Stomach smooth muscle (tissue), 2 donors: ENCODE data around the gene TLCD1.

ENCODE experiments used
- H3K27ac ChIP-seq: one replicate; pipeline ENCODE4 v1.7.0; 2013; ENCODE audit warnings: mild to moderate bottlenecking, low read length, inconsistent platforms
- H3K27me3 ChIP-seq, 2 donors: one replicate each; pipeline ENCODE4 v1.7.0; 2013; ENCODE audit warnings: low read length in 2 of 2; ENCODE audit not compliant: insufficient read depth in 2 of 2, control insufficient read depth in 1 of 2
- H3K36me3 ChIP-seq, 2 donors: one replicate each; pipeline ENCODE4 v1.7.0; 2013; ENCODE audit warnings: low read length in 2 of 2; ENCODE audit not compliant: control insufficient read depth in 2 of 2, insufficient read depth in 2 of 2
- H3K4me1 ChIP-seq: one replicate; pipeline ENCODE4 v1.7.0; 2013; ENCODE audit warnings: low read length; ENCODE audit not compliant: control insufficient read depth, insufficient read depth
- H3K4me3 ChIP-seq, 2 donors: one replicate each; pipeline ENCODE4 v1.7.0; 2013; ENCODE audit warnings: low read length in 2 of 2
- H3K9ac ChIP-seq, 2 donors: one replicate each; pipeline ENCODE4 v1.7.0; 2013; ENCODE audit warnings: low read length in 2 of 2, mild to moderate bottlenecking in 1 of 2
- H3K9me3 ChIP-seq, 2 donors: one replicate each; pipeline ENCODE4 v1.7.0; 2013; ENCODE audit warnings: low read length in 2 of 2; ENCODE audit not compliant: control insufficient read depth in 2 of 2
- donor health status: healthy.
- donor health status: Pancreatic carcinoma.

Gene TLCD1

DNA sequence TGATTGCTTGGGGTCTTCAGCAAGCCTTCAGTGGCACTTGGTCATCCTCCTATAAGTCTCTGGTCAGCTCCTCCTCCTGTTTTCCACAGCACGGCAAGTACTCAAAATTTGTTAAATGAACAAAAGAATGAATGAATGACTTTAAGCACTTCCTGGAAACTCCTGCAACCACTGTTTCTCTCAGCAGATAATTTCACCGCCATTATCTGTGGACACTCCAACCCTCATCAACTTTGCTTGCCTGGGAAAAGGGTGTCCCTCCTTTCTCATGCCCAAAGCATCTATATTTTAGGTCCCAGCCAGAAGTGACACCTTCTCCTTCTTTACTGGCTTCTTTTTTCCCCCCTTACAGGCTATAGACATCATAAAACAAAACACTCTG is 18.7 kb downstream of the TLCD1 start:
- H3K4me3 ChIP-seq: no peak overlapping the region
- H3K36me3 ChIP-seq: peaks cover 7 to 14% of the 10 kb centered on the region in 2 donors
- H3K9ac ChIP-seq: no peak overlapping the region
- H3K27me3 ChIP-seq: no peaks in the 10 kb centered on the region
- no peak overlapping the region for H3K27ac ChIP-seq
- H3K9me3 ChIP-seq: no peaks in the 10 kb centered on the region
- H3K4me1 ChIP-seq: peaks cover 16% of the 10 kb centered on the region

DNA sequence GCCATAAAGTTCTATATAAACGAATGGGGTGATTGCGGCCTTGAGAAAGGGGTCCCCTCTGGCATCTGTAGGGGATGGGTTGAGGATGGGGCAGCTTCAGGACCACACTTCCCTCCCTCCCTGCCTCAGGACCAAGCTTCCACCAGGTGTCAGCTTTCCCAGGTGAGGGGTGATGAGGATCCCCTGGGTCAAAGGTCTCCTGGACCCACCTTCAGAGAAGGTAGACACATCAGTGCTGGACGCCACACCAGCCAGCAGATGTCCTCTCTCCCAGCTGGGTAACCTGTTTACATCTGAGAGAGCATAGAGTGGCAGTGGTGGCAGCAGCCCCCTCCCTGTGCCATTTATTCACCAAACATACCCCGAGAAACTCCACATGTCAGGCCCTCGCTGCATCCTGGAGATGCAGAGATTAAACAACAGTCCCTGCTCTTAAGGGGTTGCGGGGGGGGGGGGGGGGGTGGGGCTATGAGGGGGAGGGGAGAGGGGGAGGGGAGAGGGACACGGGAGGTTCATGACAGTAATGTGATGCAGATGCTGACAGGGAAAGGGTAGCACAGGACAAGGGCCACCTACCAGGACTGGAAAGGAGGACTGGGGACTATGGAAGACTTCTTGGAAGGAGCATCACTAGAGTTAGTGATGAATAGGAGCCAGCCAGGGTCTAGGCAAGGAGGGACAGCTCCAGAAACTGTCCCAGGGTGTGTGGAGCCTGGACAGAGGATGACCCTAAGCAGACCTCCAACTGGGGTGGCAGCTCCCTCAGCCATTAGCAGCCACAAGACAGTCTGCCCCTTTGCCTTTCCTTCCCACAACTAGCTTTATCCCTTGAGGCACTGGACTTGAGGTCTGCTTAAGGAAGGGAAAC is 19.3 kb downstream of the TLCD1 start:
- Histone ChIP-seq H3K36me3 (peaks cover 11 to 21% of the 10 kb centered on the region in 2 donors), H3K27ac (no peak overlapping the region), H3K4me1 (peaks cover 12% of the 10 kb centered on the region)

DNA sequence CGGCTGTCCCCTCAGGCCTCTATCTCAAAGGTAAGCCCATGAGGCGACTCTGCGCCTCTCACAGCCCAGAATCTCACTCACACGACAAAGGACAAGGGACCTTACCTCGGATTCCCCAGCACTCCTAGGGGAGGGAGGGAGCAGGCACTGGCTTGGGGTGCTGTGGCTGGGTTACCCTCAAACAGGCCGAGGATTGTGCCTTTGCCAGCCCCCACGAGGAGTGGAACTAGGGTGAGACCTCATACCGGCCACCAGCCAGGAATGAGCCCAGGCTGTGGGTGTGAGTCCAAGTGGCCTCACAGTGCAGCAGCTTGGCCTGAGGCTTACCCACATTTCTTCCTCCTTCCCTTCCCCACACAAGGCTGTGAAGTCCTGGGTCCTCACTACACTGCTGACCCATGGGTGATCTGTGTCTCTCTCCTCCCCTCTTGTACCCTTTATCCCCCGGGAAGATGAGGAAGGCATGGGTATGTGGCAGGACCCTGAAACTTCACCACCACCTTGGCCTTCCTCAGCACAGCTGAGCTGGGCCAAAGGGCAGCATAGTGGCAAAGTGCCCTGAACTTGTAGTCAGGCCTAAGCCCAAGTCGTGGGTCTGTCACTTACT is 20.2 kb downstream of the TLCD1 start:
- Histone ChIP-seq H3K27ac (no peak overlapping the region), H3K9me3 (no peaks in the 10 kb centered on the region), H3K36me3 (peaks cover 20 to 29% of the 10 kb centered on the region in 2 donors), H3K4me1 (peaks cover 6% of the 10 kb centered on the region), H3K9ac (no peak overlapping the region), H3K4me3 (no peak overlapping the region), H3K27me3 (no peaks in the 10 kb centered on the region)

More for the DNA sequence above, 19.3 kb downstream of the TLCD1 start:
- no peaks in the 10 kb centered on the region for H3K9me3 ChIP-seq
- H3K9ac ChIP-seq: no peak overlapping the region
- H3K4me3 ChIP-seq: no peak overlapping the region
- H3K27me3 ChIP-seq: no peaks in the 10 kb centered on the region

DNA sequence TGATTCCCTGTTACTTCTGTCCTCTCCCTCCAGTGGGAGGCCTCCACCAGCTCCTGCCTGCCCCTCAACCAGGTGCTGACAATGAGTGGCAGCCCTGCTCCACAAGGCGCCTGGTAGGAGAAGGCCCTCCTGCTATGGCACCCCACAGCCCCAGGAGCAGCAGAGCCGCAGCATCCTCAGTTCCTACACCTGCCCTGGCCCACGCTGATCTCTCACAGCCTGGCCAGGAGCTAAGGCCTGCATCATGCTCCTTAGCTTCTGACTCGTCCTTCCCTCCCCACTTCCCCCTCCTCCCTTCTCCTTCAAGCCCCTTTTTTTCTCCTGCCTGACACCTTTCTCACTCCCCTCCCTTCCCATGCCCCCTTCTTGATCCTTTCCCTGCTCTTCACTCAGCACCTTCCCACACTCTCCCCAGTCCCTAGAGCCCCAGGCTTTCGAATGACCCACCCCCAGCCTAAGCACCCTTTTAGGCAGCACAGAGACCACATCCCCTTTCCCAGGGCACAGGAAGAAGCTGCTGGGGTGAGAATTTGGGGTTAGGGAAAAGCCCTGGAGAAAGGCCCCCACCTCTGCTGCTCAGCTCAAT is 20.9 kb downstream of the TLCD1 start:
- Histone ChIP-seq H3K36me3 (peaks cover 27 to 36% of the 10 kb centered on the region in 2 donors), H3K4me3 (no peak overlapping the region), H3K27me3 (no peaks in the 10 kb centered on the region), H3K27ac (no peak overlapping the region), H3K4me1 (peaks cover 2% of the 10 kb centered on the region), H3K9me3 (no peaks in the 10 kb centered on the region), H3K9ac (no peak overlapping the region)

DNA sequence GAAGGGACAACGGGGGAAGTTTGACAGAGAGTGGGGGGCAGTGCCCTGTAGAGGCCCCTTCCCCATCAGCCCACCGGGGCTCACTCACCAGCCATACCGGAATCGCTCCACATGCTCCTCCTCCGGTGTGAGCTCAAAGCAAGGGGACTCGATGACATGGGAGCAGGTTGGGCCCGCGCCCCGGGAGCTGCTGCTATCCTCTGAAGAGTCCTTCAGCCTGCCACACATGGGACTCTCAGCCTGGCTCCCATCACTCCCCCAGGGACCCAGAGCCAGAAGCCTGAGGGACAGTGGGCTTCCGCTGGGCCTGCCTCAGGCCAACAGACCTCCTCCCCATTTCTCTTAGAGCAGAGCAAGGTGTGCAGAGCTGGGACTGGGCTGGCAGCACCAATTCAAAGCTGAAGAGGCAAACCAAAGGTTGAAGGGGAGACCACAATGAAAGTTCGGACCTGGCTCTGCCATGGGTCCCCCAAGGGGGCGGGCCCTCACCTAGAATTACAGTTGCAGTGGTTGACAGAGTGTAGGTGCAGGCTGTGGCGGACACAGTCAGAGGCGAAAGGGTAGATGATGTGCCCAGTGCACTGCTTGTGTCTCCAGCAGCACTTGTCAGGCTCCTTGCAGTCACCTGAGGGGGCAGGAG is 21.7 kb downstream of the TLCD1 start:
- no peak overlapping the region for H3K27ac ChIP-seq
- no peaks in the 10 kb centered on the region for H3K27me3 ChIP-seq
- H3K36me3 ChIP-seq: peaks cover 35 to 44% of the 10 kb centered on the region in 2 donors
- H3K4me1 ChIP-seq: no peaks in the 10 kb centered on the region
- H3K4me3 ChIP-seq: no peak overlapping the region
- H3K9ac ChIP-seq: no peak overlapping the region
- no peaks in the 10 kb centered on the region for H3K9me3 ChIP-seq

DNA sequence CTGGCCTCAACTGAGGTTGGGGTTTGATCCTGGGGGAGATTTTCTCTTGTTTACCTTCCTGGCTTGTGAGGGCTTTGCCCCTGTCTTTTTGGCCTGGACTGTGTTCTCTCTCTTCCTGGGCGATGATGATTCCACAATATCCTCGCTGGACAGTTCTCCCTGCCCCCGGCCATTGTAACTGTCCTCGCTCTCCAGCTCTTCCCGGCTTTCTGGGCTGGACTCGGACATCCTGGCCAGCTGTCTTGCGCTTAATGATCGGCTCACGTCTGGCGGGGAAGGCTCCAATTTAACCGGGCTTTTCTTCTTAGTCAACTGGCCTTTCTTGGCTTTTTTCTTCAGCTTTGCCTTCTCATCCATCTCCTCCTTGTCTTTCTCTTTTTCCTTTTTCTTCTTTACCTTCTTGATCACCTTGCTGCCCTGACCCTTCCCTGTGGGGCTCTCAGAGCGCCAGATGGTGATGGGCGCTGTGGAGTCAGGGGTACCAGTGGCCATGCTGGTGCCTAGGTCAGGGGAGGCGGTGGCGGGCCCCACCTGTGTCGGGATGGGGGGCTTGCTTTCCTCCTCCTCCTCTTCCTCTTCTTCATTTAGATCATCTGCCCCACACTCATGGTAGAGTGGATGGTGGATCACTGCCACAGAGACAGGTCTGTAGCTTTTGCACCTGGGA is 22.3 kb downstream of the TLCD1 start:
- H3K27ac ChIP-seq: no peak overlapping the region
- no peak overlapping the region for H3K9ac ChIP-seq
- H3K36me3 ChIP-seq: peaks cover 42 to 51% of the 10 kb centered on the region in 2 donors

DNA sequence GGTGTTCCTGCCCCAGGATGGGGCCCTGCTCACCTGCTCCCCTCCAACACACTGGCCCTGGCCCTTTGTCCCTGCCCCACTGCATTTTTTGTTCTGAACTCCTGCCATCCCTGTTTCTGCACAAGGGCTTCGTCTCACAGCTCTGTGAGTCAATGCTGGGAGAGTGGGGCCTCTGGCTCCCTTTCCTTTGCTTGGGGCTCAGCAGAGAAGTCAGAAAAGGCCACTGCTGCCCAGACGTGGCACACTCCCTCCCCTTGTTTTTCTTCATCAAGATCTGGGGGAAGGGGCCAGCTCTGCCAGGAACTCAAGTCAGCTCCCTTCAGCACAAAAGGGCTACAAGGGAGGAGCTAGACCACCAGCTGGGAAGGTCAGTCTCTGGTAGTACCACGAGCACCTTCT is 23.3 kb downstream of the TLCD1 start:
- Histone ChIP-seq H3K27me3 (no peaks in the 10 kb centered on the region), H3K36me3 (peaks cover 50 to 60% of the 10 kb centered on the region in 2 donors), H3K4me1 (no peaks in the 10 kb centered on the region), H3K4me3 (no peak overlapping the region), H3K27ac (no peak overlapping the region), H3K9ac (no peak overlapping the region), H3K9me3 (no peaks in the 10 kb centered on the region)

More for the DNA sequence above, 22.3 kb downstream of the TLCD1 start:
- Histone ChIP-seq H3K4me3 (no peak overlapping the region), H3K4me1 (no peaks in the 10 kb centered on the region), H3K9me3 (no peaks in the 10 kb centered on the region), H3K27me3 (no peaks in the 10 kb centered on the region)

DNA sequence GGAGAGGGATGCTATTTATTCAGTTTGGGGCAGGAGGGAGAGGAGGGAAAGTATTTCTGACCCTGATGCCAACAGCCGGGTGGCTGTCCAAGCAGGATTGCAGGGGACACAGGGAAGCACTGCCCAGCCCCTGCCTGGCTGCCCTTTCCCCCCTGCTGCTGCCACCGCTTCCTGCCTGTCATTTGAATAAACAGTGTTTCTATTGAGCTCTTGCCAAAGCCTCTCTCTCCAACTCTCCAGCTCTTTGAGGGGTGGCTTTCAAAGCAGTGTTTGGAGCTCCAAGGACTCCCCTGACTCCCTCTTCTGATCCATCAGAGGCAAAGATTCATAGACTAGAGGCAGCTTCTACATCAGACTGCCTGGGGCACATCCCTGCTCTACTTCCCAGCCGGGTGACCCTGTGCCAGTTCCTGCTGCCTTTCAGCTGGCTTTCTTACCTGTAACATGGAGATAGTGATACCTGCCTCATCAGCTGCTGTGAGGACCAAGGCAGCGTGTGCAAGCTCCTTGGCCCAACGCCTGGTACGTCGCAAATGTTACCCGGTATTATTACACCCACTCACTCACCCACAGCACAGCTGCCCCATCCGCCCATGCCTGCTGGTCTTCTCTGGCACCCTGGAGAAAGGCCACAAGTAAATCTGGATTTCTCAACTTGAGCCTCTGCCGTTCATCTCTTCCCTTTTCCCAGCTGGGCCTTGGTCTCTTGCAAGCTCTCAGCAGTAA is 23.8 kb downstream of the TLCD1 start:
- Histone ChIP-seq H3K4me3 (no peak overlapping the region), H3K9ac (no peak overlapping the region), H3K27ac (no peak overlapping the region)

DNA sequence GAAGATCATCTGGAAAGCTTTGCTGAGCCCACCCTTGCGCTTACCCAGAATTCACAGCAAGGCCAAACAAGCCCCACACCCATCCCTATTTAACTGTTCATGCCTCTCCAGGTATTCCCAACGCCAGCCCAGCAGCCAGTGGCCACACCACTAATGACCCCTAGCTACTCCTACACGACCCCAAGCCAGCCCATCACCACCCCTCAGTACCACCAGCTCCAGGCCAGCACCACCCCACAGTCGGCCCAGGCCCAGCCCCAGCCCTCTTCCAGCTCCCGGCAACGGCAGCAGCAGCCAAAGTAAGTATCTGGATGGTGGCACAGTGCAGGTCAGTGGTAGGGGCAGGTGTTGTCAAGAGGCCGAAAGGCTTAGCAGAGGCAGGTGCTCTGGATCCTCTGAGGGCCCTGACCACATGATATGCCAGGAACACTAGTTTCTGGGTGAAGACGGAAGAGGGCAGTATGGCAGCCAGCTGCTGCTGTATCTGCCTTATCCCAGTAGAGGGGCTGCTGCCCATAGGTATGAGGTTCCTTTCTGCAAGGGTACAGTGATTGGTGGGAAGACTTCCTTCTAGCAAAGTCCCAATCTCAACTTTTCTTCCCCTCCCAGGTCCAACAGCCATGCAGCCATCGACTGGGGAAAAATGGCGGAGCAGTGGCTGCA is 25.1 kb downstream of the TLCD1 start:
- Histone ChIP-seq H3K9me3 (no peaks in the 10 kb centered on the region), H3K9ac (no peak overlapping the region), H3K27me3 (no peaks in the 10 kb centered on the region), H3K36me3 (peaks cover 65 to 76% of the 10 kb centered on the region in 2 donors), H3K4me3 (no peak overlapping the region), H3K27ac (no peak overlapping the region), H3K4me1 (no peaks in the 10 kb centered on the region)

More for the DNA sequence above, 23.8 kb downstream of the TLCD1 start:
- Histone ChIP-seq H3K36me3 (peaks cover 56 to 65% of the 10 kb centered on the region in 2 donors), H3K4me1 (no peaks in the 10 kb centered on the region), H3K9me3 (no peaks in the 10 kb centered on the region), H3K27me3 (no peaks in the 10 kb centered on the region)
